Lower lobe of right lung (tissue), 2 donors: ENCODE data around the gene RCSD1. TPM values are rescaled to one million over a fixed set of nuclear protein-coding genes. Genes with fewer than 3 reads are reported as not detected.
A peak's percentile ranks its signal among the peaks of the same experiment; 100 is the strongest.

Source experiments
- ATAC-seq, 2 donors: fragments of 200-7000 bp; cut with Tn5 transposase; one replicate each; pipeline ENCODE4 v1.9.1; 2020 to 2022; ENCODE audit warnings: mild to moderate bottlenecking in 2 of 2, moderate library complexity in 2 of 2
- DNase-seq: peaks from one replicate; pipeline ENCODE4 v3.0.0-alpha.2; 2020
- H3K27ac ChIP-seq: fragments of 200-600 bp; one replicate; pipeline ENCODE4 v1.8.0; 2022
- H3K27me3 ChIP-seq: fragments of 200-600 bp; one replicate; pipeline ENCODE4 v1.8.0; 2022; ENCODE audit warnings: low read depth
- H3K36me3 ChIP-seq: fragments of 200-600 bp; one replicate; pipeline ENCODE4 v1.8.0; 2022; ENCODE audit warnings: mild to moderate bottlenecking
- H3K4me1 ChIP-seq: fragments of 200-600 bp; one replicate; pipeline ENCODE4 v1.8.0; 2022
- H3K4me3 ChIP-seq: fragments of 200-600 bp; one replicate; pipeline ENCODE4 v1.8.0; 2022; ENCODE audit warnings: mild to moderate bottlenecking
- H3K9me3 ChIP-seq: fragments of 200-600 bp; one replicate; pipeline ENCODE4 v1.8.0; 2022
- CTCF ChIP-seq: fragments of 200-600 bp; IDR thresholded peaks from one replicate; pipeline ENCODE4 v1.8.0; 2022; ENCODE audit warnings: antibody characterized with exemption, mild to moderate bottlenecking
- intact Hi-C: fragments of 100-400 bp; cut with DNase I; formaldehyde crosslinking; loops from one replicate; pipeline ENCODE4 v1.11.0; 2022
- total RNA-seq: library from RNA; stranded (reverse); fragmentation: NEBNext Ultra II Directional; extraction: Animal tissue kit (Norgen Biotek cat#: 25700); gene quantifications from one replicate; pipeline ENCODE4 v1.2.1, GENCODE V29; 2021
- donor health status: DM: no; HTN: yes; CAD: no; lungs with severe emphysema.

The RCSD1 gene
- total RNA-seq, 1 donor from 2014 or later: 20.7 TPM

GRCh38 chr1:167681024-167681423, 51.0 kb downstream of the RCSD1 start:
- no peak for ATAC-seq
- Histone ChIP-seq H3K36me3 (peaks cover 4% of the 10 kb centered on the region), H3K27ac (no peak overlapping the region), H3K9me3 (no peaks in the 10 kb centered on the region), H3K27me3 (no peaks in the 10 kb centered on the region), H3K4me1 (peaks cover 15% of the 10 kb centered on the region), H3K4me3 (no peak overlapping the region)
- TF ChIP-seq CTCF: no peak
- intact Hi-C loops: loop anchor here (10.0 kb wide), 1 partner anchor 76 kb away; no protein-coding TSS in a partner anchor
- no peak for DNase-seq

DNA sequence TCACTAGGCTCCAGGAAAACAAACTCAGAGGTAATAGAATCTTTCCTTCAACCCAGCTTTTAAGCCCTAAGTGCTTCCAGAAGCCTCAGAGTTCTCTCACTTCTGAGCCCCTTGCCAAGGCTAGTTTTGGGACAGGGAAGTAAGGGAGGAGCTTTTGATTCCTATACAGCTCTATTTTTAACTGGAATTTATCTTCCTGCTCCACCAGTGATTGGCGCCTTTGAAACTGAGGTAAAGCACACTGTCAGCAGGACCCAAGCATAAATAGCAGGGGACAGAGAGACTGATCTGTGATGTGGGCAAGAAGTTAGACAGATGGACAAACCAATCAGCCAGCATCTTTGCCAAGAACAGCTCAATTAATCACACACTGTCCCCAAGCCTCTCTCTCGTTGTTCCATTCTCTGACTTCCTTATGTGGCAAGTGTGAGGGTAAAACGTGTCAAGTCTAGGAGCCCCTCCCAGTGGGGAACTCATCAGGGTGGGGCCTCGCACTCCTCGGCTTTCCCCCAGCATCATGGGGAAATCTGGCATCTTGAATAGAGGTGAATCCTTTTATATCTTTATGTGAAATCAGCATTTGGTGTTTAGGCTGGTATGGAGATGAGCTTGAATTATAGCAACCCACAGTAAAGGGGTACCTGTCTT, 51.5 kb downstream of the RCSD1 start:
- no peak for ATAC-seq
- intact Hi-C loops: loop anchor here (10.0 kb wide), 1 partner anchor 77 kb away; no protein-coding TSS in a partner anchor
- no peaks in the 10 kb centered on the region for H3K9me3 ChIP-seq
- H3K4me1 ChIP-seq: peaks cover 15% of the 10 kb centered on the region
- H3K4me3 ChIP-seq: no peak overlapping the region
- TF ChIP-seq CTCF: no peak
- peaks cover 7% of the 10 kb centered on the region for H3K36me3 ChIP-seq
- no peaks in the 10 kb centered on the region for H3K27me3 ChIP-seq
- H3K27ac ChIP-seq: no peak overlapping the region
- DNase-seq: no peak

DNA sequence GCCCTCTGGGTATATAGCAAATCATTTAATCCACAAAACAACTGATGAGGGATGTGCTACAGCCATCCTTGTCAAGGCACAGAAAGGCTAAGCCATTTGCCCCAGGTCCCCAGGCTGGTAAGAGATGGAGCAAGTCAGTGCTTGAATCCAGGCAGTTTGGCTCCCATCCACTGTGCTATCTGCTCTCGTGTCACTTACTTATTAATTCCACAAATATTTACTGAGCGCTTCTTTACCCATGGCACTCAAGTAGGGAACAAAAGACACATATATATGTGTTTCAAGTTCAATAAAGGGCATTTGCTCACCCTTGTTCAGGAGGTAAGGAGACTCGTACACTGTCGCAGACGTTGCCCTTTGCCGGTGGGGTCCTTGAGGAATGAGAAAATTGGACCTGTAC, 53.2 kb downstream of the RCSD1 start:
- no peaks in the 10 kb centered on the region for H3K9me3 ChIP-seq
- ATAC-seq: peak in 1 of 2 donors; percentile 11
- TF ChIP-seq CTCF: no peak
- no peak for DNase-seq
- H3K4me3 ChIP-seq: no peak overlapping the region
- intact Hi-C loops: loop anchor here (10.0 kb wide), 1 partner anchor 78 kb away; no protein-coding TSS in a partner anchor
- peaks cover 12% of the 10 kb centered on the region for H3K36me3 ChIP-seq
- no peak overlapping the region for H3K27ac ChIP-seq
- H3K4me1 ChIP-seq: peaks cover 20% of the 10 kb centered on the region
- H3K27me3 ChIP-seq: no peaks in the 10 kb centered on the region

- intact Hi-C loops: loop anchor here (10.0 kb wide), 1 partner anchor 79 kb away; no protein-coding TSS in a partner anchor
- no peaks in the 10 kb centered on the region for H3K27me3 ChIP-seq
- H3K9me3 ChIP-seq: no peaks in the 10 kb centered on the region
- H3K36me3 ChIP-seq: peaks cover 12% of the 10 kb centered on the region
- peak overlapping the region; percentile 31 for H3K27ac ChIP-seq
- peaks cover 20% of the 10 kb centered on the region for H3K4me1 ChIP-seq
- ATAC-seq (peak; percentile 77 to 94), DNase-seq (peak; percentile 66)
- no peak for TF ChIP-seq CTCF
- H3K4me3 ChIP-seq: no peak overlapping the region
These were observed 53.8 kb downstream of the RCSD1 start for GRCh38 chr1:167683641-167684502.

DNA sequence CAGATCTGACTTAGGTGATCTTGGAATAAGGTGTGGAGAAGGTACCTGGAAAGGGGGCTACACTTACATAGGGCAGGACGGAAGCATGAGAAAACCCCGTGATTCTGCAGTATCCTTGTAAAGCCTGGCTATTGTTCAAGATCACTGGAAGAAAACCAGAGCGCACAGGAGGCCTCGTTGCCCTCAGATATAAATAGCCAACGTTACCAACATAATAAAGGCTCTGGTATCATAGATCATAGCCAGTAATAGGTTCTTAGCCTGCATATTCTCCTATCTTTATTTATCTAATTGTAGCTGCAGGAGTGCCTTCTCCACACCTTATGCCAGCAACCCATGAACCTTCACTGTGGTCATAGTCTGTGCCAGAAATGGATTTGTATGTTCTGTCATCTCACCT, 55.8 kb downstream of the RCSD1 start:
- ATAC-seq (no peak), DNase-seq (no peak)
- Histone ChIP-seq H3K4me1 (peaks cover 26% of the 10 kb centered on the region), H3K27ac (no peak overlapping the region), H3K36me3 (peaks cover 23% of the 10 kb centered on the region), H3K9me3 (no peaks in the 10 kb centered on the region), H3K27me3 (no peaks in the 10 kb centered on the region), H3K4me3 (no peak overlapping the region)
- intact Hi-C loops: loop anchor here (10.0 kb wide), 1 partner anchor 81 kb away; no protein-coding TSS in a partner anchor
- TF ChIP-seq CTCF: no peak
